H1 (cell line): Measurements from ENCODE around the gene ZMPSTE24. TPM values are rescaled to one million over a fixed set of nuclear protein-coding genes. Genes with fewer than 3 reads are reported as not detected.

Source experiments
- SAP30 ChIP-seq: fragments of 300-600 bp; sonication (generic); IDR thresholded peaks from 2 replicates; pipeline ENCODE4 v1.7.1; 2012; ENCODE audit warnings: low read length, moderate library complexity, mild to moderate bottlenecking, inconsistent platforms; ENCODE audit not compliant: insufficient read depth, insufficient replicate concordance
- polyA plus RNA-seq, 7 experiments: library from polyadenylated mRNA; depleted of rRNA in 3 of 7; stranded (reverse) in 5 of 7; unstranded in 2 of 7; fragments of >200 nt in 5 of 7; fragments of 200-250 nt in 2 of 7; gene quantifications; 1 replicate in 5 of 7; 2 replicates in 1 of 7; 4 replicates in 1 of 7; pipeline versions ENCODE4 v1.2.1 to v1.2.3, GENCODE V29; 2011 to 2013; ENCODE audit warnings: missing spikeins in 2 of 7, mixed read lengths in 2 of 7
- total RNA-seq: library from RNA; stranded (reverse); fragmentation: NEBNext Ultra II Directional; extraction: Animal tissue kit (Norgen Biotek cat#: 25700); gene quantifications from 2 replicates; pipeline ENCODE4 v1.2.1, GENCODE V29; 2021
- TF ChIP-seq, protein P1 (sequence below): fragments of 300-600 bp; sonication (generic); IDR thresholded peaks from 2 replicates; pipeline ENCODE4 v1.7.1; 2012; ENCODE audit warnings: low read length, moderate library complexity, mild to moderate bottlenecking, inconsistent platforms; ENCODE audit not compliant: insufficient replicate concordance

ZMPSTE24 gene
- total and polyA plus RNA-seq, 2 of the 8 experiments (the other 6 are each of a cell fraction or from before 2014, with no cell fraction given), result 12.7 to 42.9 TPM

DNA sequence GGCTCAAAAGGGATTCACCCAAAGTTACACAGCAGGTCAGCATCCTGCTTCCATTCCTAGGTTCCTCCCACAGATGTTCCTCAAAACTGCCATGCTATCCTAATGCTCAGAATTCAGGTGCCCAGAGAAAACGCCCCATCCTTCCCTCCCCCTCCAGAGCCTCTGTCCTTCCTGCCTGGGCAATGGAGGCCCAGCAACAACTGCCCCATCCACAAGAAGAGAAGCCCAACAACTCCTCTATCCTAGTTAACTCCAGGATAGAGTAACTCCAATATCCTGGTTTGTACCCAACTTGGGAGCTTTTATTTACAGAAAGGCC lies 42.2 kb downstream of the ZMPSTE24 start (continued):
- TF ChIP-seq, protein P1, sequence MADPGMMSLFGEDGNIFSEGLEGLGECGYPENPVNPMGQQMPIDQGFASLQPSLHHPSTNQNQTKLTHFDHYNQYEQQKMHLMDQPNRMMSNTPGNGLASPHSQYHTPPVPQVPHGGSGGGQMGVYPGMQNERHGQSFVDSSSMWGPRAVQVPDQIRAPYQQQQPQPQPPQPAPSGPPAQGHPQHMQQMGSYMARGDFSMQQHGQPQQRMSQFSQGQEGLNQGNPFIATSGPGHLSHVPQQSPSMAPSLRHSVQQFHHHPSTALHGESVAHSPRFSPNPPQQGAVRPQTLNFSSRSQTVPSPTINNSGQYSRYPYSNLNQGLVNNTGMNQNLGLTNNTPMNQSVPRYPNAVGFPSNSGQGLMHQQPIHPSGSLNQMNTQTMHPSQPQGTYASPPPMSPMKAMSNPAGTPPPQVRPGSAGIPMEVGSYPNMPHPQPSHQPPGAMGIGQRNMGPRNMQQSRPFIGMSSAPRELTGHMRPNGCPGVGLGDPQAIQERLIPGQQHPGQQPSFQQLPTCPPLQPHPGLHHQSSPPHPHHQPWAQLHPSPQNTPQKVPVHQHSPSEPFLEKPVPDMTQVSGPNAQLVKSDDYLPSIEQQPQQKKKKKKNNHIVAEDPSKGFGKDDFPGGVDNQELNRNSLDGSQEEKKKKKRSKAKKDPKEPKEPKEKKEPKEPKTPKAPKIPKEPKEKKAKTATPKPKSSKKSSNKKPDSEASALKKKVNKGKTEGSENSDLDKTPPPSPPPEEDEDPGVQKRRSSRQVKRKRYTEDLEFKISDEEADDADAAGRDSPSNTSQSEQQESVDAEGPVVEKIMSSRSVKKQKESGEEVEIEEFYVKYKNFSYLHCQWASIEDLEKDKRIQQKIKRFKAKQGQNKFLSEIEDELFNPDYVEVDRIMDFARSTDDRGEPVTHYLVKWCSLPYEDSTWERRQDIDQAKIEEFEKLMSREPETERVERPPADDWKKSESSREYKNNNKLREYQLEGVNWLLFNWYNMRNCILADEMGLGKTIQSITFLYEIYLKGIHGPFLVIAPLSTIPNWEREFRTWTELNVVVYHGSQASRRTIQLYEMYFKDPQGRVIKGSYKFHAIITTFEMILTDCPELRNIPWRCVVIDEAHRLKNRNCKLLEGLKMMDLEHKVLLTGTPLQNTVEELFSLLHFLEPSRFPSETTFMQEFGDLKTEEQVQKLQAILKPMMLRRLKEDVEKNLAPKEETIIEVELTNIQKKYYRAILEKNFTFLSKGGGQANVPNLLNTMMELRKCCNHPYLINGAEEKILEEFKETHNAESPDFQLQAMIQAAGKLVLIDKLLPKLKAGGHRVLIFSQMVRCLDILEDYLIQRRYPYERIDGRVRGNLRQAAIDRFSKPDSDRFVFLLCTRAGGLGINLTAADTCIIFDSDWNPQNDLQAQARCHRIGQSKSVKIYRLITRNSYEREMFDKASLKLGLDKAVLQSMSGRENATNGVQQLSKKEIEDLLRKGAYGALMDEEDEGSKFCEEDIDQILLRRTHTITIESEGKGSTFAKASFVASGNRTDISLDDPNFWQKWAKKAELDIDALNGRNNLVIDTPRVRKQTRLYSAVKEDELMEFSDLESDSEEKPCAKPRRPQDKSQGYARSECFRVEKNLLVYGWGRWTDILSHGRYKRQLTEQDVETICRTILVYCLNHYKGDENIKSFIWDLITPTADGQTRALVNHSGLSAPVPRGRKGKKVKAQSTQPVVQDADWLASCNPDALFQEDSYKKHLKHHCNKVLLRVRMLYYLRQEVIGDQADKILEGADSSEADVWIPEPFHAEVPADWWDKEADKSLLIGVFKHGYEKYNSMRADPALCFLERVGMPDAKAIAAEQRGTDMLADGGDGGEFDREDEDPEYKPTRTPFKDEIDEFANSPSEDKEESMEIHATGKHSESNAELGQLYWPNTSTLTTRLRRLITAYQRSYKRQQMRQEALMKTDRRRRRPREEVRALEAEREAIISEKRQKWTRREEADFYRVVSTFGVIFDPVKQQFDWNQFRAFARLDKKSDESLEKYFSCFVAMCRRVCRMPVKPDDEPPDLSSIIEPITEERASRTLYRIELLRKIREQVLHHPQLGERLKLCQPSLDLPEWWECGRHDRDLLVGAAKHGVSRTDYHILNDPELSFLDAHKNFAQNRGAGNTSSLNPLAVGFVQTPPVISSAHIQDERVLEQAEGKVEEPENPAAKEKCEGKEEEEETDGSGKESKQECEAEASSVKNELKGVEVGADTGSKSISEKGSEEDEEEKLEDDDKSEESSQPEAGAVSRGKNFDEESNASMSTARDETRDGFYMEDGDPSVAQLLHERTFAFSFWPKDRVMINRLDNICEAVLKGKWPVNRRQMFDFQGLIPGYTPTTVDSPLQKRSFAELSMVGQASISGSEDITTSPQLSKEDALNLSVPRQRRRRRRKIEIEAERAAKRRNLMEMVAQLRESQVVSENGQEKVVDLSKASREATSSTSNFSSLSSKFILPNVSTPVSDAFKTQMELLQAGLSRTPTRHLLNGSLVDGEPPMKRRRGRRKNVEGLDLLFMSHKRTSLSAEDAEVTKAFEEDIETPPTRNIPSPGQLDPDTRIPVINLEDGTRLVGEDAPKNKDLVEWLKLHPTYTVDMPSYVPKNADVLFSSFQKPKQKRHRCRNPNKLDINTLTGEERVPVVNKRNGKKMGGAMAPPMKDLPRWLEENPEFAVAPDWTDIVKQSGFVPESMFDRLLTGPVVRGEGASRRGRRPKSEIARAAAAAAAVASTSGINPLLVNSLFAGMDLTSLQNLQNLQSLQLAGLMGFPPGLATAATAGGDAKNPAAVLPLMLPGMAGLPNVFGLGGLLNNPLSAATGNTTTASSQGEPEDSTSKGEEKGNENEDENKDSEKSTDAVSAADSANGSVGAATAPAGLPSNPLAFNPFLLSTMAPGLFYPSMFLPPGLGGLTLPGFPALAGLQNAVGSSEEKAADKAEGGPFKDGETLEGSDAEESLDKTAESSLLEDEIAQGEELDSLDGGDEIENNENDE, result no peak
- TF ChIP-seq SAP30, result no peak
